ENCODE results near the gene MTHFD2.

Gene MTHFD2

DNA sequence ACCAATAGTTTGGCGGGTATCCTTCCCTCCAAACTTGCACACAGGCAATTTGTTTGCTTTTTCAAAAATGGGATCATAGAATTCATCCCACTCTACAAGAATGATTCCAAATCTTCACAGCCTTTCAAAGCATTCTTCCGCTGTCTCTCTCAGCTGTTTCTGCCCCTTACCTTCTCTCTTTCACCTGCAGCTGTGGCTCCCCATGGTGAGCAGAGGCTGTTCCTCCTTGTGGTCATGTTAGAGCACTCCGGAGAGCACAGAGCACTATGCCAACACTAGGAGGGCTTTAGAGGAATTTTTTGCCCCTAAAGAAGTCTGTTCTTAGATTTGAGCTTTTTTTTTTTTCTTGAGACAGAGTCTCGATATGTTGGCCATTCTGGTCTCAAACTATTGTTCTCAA, 30.4 kb downstream of the MTHFD2 start:
- TF ChIP-seq POLR2AphosphoS5 (IDR thresholded peaks at IDR 0.05; ENCODE audit: low read depth, low read length) (no peak), FOXP2 (optimal IDR thresholded peaks at IDR 0.05; ENCODE audit: borderline replicate concordance, extremely low read depth, extremely low read length, insufficient read depth) (no peak), SIN3A (IDR thresholded peaks at IDR 0.05; ENCODE audit: borderline replicate concordance, insufficient read depth, low read length) (no peak), TAF1 (IDR thresholded peaks at IDR 0.05; ENCODE audit: borderline replicate concordance, insufficient read depth, low read length) (no peak)
- TF ChIP-seq, protein P1, sequence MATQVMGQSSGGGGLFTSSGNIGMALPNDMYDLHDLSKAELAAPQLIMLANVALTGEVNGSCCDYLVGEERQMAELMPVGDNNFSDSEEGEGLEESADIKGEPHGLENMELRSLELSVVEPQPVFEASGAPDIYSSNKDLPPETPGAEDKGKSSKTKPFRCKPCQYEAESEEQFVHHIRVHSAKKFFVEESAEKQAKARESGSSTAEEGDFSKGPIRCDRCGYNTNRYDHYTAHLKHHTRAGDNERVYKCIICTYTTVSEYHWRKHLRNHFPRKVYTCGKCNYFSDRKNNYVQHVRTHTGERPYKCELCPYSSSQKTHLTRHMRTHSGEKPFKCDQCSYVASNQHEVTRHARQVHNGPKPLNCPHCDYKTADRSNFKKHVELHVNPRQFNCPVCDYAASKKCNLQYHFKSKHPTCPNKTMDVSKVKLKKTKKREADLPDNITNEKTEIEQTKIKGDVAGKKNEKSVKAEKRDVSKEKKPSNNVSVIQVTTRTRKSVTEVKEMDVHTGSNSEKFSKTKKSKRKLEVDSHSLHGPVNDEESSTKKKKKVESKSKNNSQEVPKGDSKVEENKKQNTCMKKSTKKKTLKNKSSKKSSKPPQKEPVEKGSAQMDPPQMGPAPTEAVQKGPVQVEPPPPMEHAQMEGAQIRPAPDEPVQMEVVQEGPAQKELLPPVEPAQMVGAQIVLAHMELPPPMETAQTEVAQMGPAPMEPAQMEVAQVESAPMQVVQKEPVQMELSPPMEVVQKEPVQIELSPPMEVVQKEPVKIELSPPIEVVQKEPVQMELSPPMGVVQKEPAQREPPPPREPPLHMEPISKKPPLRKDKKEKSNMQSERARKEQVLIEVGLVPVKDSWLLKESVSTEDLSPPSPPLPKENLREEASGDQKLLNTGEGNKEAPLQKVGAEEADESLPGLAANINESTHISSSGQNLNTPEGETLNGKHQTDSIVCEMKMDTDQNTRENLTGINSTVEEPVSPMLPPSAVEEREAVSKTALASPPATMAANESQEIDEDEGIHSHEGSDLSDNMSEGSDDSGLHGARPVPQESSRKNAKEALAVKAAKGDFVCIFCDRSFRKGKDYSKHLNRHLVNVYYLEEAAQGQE (IDR thresholded peaks at IDR 0.05; ENCODE audit: insufficient read depth in 1 of 2, low read depth in 2 of 2, low read length in 2 of 2) = no peak

DNA sequence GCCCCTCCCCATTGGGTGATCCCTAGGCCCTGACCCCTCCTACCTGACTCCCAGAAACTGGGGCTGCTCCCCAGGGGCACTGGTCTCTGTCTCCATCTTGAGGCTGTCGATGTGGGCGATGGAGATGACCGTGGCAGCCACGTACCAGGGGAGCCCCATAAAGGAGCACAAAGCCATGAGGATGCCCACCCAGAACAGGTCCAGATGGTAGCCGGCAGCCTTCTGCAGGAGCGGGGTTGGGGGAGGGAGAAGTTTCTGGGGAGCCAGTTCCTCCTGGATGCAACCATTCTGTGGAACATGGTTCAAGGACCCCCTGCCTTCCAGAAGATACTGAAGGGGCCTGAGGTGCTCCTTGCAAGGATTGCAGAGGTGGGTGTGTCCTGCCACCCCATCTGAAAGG, 34.0 kb downstream of the MTHFD2 start:
- TF ChIP-seq POLR2AphosphoS5 (IDR thresholded peaks at IDR 0.05; ENCODE audit: low read depth, low read length) (no peak), FOXP2 (optimal IDR thresholded peaks at IDR 0.05; ENCODE audit: borderline replicate concordance, extremely low read depth, extremely low read length, insufficient read depth) (no peak), SIN3A (IDR thresholded peaks at IDR 0.05; ENCODE audit: borderline replicate concordance, insufficient read depth, low read length) (no peak), TAF1 (IDR thresholded peaks at IDR 0.05; ENCODE audit: borderline replicate concordance, insufficient read depth, low read length) (no peak)
- TF ChIP-seq, protein P1 (IDR thresholded peaks at IDR 0.05; ENCODE audit: insufficient read depth in 1 of 2, low read depth in 2 of 2, low read length in 2 of 2) = no peak

DNA sequence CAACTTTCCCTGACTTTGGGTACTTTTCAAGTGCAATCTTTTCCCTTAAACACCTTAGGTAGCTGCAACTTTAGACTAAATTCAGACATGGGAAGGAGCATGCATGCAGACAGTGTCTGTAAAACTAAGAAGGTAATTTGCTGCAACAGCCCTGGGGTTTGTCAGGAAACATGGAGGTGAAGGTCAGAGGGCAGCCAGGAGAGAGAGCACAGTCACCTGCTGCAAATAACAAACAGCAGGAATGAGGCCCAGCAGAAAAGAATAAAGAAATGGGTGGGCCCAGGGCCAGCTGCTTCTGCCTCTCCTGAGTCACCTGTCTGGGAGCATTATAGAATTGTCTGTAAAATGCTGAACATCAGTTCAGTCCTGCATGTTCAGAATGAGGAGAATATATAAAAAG, 35.2 kb downstream of the MTHFD2 start:
- TF ChIP-seq SIN3A (IDR thresholded peaks at IDR 0.05; ENCODE audit: borderline replicate concordance, insufficient read depth, low read length) (no peak), TAF1 (IDR thresholded peaks at IDR 0.05; ENCODE audit: borderline replicate concordance, insufficient read depth, low read length) (no peak)
- TF ChIP-seq, protein P1 (IDR thresholded peaks at IDR 0.05; ENCODE audit: insufficient read depth in 1 of 2, low read depth in 2 of 2, low read length in 2 of 2) = no peak

DNA sequence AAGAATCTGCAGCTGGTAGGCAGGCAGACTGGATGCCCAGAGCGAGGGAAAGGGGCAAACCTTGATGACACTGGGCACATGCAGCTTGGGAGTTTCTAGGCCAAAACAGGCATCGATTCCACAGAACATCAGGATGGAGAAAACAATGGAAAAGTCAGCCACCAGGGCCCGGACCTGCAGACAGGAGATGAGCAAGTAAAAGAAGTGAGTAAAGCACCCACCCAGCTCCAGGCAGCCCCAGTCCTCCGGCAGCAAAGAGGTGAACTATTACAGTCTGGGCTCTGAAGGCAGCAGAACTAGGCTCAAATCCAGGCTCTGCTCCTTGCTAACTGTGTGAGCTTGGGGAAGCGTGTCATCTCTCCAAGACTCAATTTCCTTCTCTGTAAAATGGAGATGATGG, 36.6 kb downstream of the MTHFD2 start:
- TF ChIP-seq TAF1 (IDR thresholded peaks at IDR 0.05; ENCODE audit: borderline replicate concordance, insufficient read depth, low read length) = no peak
- TF ChIP-seq FOXP2 (optimal IDR thresholded peaks at IDR 0.05; ENCODE audit: borderline replicate concordance, extremely low read depth, extremely low read length, insufficient read depth) = no peak
- no peak for TF ChIP-seq POLR2AphosphoS5 (IDR thresholded peaks at IDR 0.05; ENCODE audit: low read depth, low read length)
- TF ChIP-seq, protein P1 (IDR thresholded peaks at IDR 0.05; ENCODE audit: insufficient read depth in 1 of 2, low read depth in 2 of 2, low read length in 2 of 2) = no peak
- TF ChIP-seq SIN3A (IDR thresholded peaks at IDR 0.05; ENCODE audit: borderline replicate concordance, insufficient read depth, low read length) = no peak

DNA sequence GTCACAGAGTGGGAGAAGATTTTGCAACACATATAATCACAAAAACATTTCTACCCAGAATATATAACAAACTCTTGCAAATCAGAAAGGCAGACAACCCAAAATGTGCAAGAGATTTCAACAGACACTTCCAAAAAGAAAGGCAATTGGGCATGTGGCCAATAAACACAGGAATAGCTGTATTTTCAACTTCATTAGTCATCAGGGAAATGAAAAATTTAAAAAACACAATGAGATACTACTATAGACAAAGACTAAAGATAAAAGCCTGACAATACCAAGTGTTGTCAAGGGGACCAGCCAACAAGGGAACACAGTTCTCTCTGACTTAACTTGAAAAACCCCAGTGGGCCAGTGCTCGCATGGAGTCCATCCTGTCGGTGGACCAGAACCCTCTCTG, 40.5 kb downstream of the MTHFD2 start:
- TF ChIP-seq TAF1 (IDR thresholded peaks at IDR 0.05; ENCODE audit: borderline replicate concordance, insufficient read depth, low read length) (no peak), POLR2AphosphoS5 (IDR thresholded peaks at IDR 0.05; ENCODE audit: low read depth, low read length) (no peak), FOXP2 (optimal IDR thresholded peaks at IDR 0.05; ENCODE audit: borderline replicate concordance, extremely low read depth, extremely low read length, insufficient read depth) (no peak), SIN3A (IDR thresholded peaks at IDR 0.05; ENCODE audit: borderline replicate concordance, insufficient read depth, low read length) (no peak)
- TF ChIP-seq, protein P1 (IDR thresholded peaks at IDR 0.05; ENCODE audit: insufficient read depth in 1 of 2, low read depth in 2 of 2, low read length in 2 of 2) = no peak
